Kidney (tissue), 14 donors: ENCODE results near the gene CAMK1D. TPM values are rescaled to one million over a fixed set of nuclear protein-coding genes. Genes with fewer than 3 reads are reported as not detected.
"Not testable (repeated sequence)": the region's sequence is repeated elsewhere in the genome, so short reads cannot be mapped to it uniquely, and the experiment has no call there.

Experiments
- DNase-seq, 5 donors: peaks; one replicate each; pipeline ENCODE4 v3.0.0-alpha.2; 2013 to 2020
- FAIRE-seq: peaks from 2 replicates; lab custom pipeline; 2012; peaks lifted over from hg19 to GRCh38; lab: Jason Lieb, UNC
- H3K27ac ChIP-seq, 2 donors: one replicate each; pipeline ENCODE4 v1.7.0; 2013; ENCODE audit warnings: low read depth in 2 of 2, low read length in 2 of 2, inconsistent platforms in 1 of 2
- H3K27me3 ChIP-seq: one replicate; pipeline ENCODE4 v1.7.1; 2013; ENCODE audit warnings: low read length, inconsistent platforms; ENCODE audit not compliant: control insufficient read depth, insufficient read depth
- H3K36me3 ChIP-seq, 3 donors: one replicate each; pipeline versions ENCODE4 v1.7.0 to v1.7.1; 2013; ENCODE audit warnings: low read length in 3 of 3, control low read depth in 1 of 3, inconsistent platforms in 1 of 3; ENCODE audit not compliant: insufficient read depth in 3 of 3, control insufficient read depth in 2 of 3
- H3K4me1 ChIP-seq, 3 donors: one replicate each; pipeline versions ENCODE4 v1.7.0 to v1.7.1; 2013; ENCODE audit warnings: low read length in 3 of 3, inconsistent platforms in 1 of 3, low read depth in 1 of 3; ENCODE audit not compliant: control insufficient read depth in 2 of 3, insufficient read depth in 2 of 3
- H3K4me3 ChIP-seq, 3 donors: one replicate each; pipeline versions ENCODE4 v1.7.0 to v1.8.1; 2013; ENCODE audit warnings: low read length in 3 of 3, control low read depth in 1 of 3, inconsistent platforms in 1 of 3
- H3K9ac ChIP-seq, 3 donors: one replicate each; pipeline versions ENCODE4 v1.7.0 to v1.7.1; 2013; ENCODE audit warnings: low read length in 3 of 3, control low read depth in 1 of 3, inconsistent platforms in 1 of 3
- H3K9me3 ChIP-seq, 3 donors: one replicate each; pipeline versions ENCODE4 v1.7.0 to v1.7.1; 2013; ENCODE audit warnings: low read length in 3 of 3, control low read depth in 1 of 3, inconsistent platforms in 1 of 3; ENCODE audit not compliant: control insufficient read depth in 2 of 3, insufficient read depth in 1 of 3
- intact Hi-C: fragments of 100-400 bp; cut with DNase I; formaldehyde crosslinking; loops from one replicate; pipeline ENCODE4 v1.11.1; 2022
- polyA plus RNA-seq: library from polyadenylated mRNA; stranded (reverse); fragments of 350-450 nt; fragmentation: Illumina TruSeq; extraction: RNeasy Lipid Tissue Mini Kit (QIAGEN cat#74804); gene quantifications from one replicate; pipeline ENCODE4 v1.2.3, GENCODE V29; 2014; ENCODE audit warnings: low read depth, low replicate concordance; ENCODE audit not compliant: insufficient read depth
- total RNA-seq: library from RNA; stranded (reverse); fragmentation: NEBNext Ultra II Directional; extraction: Animal tissue kit (Norgen Biotek cat#: 25700); gene quantifications from one replicate; pipeline ENCODE4 v1.2.1, GENCODE V29; 2021
- TF ChIP-seq, protein P1 (sequence below): IDR thresholded peaks from 3 replicates; pipeline ENCODE4 v1.5.1; 2012; ENCODE audit warnings: mild to moderate bottlenecking, moderate library complexity, borderline replicate concordance; ENCODE audit not compliant: insufficient read depth; ENCODE audit errors: extremely low read depth
- donor health status: control.
- donor health status: control.
- donor health status: control.
- donor health status: control.
- donor health status: control.
- donor health status: DM: yes; HTN: yes; CAD: no.
- donor health status: Normal renal cell carcinoma (clear cell type).

Gene CAMK1D
- total and polyA plus RNA-seq, 2 donors from 2014 or later: 1.1 to 13.7 TPM

DNA sequence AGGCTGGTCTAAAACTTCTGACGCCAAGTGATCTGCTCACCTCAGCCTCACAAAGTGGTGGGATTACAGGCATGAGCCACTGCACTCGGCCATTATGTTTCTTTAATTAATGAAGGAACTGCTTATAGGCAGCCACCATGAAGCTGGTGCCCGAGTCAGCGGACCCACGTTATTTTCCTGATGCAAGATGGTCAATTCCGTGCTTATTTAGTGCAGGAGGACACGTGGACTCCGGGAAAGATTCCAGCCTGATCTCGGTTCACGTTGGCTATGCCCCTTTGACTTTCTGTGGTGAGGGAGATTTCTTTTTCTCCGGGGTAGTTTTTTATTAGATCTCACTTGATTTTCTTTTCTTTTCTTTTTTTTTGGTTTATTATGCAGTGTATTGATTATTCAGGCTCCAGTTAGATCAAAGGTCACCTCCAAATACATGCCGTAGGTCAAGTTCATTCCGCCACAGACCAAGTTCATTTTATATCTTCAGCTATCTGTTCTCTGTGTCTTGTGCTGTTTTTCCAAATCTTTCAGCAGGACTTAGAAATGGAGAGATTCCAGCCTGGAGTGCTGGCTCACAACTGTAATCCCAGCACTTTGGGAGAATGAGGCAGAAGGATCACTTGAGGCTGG, 8.3 kb downstream of the CAMK1D start:
- DNase-seq: no peak
- Histone ChIP-seq H3K9me3 (no peaks in the 10 kb centered on the region), H3K27me3 (no peaks in the 10 kb centered on the region), H3K4me3 (no peak overlapping the region), H3K4me1 (no peaks in the 10 kb centered on the region), H3K9ac (no peak overlapping the region), H3K27ac (no peak overlapping the region), H3K36me3 (no peaks in the 10 kb centered on the region)
- intact Hi-C loops: no loop called here
- TF ChIP-seq, protein P1, sequence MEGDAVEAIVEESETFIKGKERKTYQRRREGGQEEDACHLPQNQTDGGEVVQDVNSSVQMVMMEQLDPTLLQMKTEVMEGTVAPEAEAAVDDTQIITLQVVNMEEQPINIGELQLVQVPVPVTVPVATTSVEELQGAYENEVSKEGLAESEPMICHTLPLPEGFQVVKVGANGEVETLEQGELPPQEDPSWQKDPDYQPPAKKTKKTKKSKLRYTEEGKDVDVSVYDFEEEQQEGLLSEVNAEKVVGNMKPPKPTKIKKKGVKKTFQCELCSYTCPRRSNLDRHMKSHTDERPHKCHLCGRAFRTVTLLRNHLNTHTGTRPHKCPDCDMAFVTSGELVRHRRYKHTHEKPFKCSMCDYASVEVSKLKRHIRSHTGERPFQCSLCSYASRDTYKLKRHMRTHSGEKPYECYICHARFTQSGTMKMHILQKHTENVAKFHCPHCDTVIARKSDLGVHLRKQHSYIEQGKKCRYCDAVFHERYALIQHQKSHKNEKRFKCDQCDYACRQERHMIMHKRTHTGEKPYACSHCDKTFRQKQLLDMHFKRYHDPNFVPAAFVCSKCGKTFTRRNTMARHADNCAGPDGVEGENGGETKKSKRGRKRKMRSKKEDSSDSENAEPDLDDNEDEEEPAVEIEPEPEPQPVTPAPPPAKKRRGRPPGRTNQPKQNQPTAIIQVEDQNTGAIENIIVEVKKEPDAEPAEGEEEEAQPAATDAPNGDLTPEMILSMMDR: no peak
- FAIRE-seq: no peak

DNA sequence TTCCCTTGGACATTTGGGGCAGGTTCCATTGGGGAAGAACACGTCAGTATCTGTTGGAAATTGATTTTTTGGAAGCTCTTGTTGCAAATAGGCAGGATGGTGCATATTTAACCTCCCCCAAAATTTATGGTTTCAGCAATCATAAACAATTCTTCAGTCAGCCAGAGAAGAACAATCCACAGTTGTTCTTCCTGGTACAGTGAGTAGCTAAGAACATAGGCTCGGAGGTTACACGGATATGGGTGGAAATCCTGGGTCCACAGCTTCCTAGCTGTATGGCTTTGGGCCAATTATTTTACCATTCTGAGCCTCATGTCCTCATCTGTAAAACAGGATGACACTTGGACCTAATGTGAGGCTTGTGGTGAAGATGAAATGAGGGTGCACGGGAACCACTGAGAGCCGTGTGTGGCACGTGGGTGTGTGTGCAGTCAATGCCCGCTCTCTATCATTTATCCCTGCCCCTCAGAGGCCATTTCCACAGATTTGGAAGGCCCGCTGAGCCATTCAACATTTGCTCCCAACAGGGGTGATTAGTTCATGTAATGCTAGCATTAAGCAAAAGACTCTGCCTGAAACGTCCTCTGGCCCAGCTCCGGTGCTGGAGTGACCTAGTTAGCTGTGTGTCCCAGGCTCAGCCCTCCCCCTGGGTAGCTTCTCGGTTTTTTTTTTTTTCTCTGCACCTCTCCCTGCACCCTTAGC, 9.7 kb downstream of the CAMK1D start:
- no peaks in the 10 kb centered on the region for H3K27me3 ChIP-seq
- H3K9me3 ChIP-seq: no peaks in the 10 kb centered on the region
- FAIRE-seq: no peak
- intact Hi-C loops: no loop called here
- H3K27ac ChIP-seq: no peak overlapping the region
- TF ChIP-seq, protein P1: no peak
- DNase-seq: no peak
- no peaks in the 10 kb centered on the region for H3K4me1 ChIP-seq
- H3K4me3 ChIP-seq: no peak overlapping the region
- no peak overlapping the region for H3K9ac ChIP-seq
- no peaks in the 10 kb centered on the region for H3K36me3 ChIP-seq

DNA sequence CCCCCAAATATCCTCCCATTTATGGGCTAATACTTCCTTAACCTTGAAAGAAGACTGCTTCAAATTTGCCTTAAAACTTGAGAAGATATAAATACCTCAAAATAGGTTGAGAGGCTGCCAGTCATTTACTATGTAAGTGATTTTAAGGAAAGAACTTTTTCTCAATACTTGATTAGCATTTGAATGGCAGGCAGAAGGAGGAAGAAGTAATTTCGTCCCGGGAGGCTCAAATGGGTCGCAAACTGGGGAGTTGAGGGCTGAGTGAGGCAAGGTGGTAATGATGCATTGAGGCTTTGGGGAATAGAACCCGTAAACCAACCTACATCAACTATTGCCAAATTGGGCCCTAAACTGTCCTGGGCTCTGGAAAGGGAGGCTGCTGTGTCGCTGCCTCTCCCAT, 11.1 kb downstream of the CAMK1D start:
- Histone ChIP-seq H3K27me3 (no peaks in the 10 kb centered on the region), H3K27ac (no peak overlapping the region), H3K4me1 (no peaks in the 10 kb centered on the region), H3K9ac (no peak overlapping the region), H3K4me3 (no peak overlapping the region), H3K36me3 (no peaks in the 10 kb centered on the region), H3K9me3 (no peaks in the 10 kb centered on the region)
- no peak for FAIRE-seq
- no peak for DNase-seq
- intact Hi-C loops: no loop called here
- TF ChIP-seq, protein P1: no peak

DNA sequence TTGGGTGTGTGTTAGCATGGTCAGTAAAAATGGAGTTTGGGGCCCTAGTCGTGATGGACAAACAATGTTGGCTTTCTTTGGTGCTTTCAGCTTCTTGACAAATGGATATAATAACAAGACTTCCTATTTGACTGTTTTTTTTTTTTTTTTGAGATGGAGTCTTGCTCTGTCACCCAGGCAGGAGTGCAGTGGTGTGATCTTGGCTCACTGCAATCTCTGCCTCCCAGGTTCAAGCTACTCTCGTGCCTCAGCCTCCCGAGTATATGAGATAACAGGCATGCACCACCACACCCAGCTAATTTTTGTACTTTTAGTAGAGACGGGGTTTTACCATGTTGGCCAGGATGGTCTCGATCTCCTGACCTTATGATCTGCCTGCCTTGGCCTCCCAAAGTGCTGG, 11.8 kb downstream of the CAMK1D start:
- FAIRE-seq, H3K9me3 ChIP-seq, H3K9ac ChIP-seq, DNase-seq, H3K36me3 ChIP-seq, intact Hi-C loops, H3K4me1 ChIP-seq, H3K27ac ChIP-seq, H3K27me3 ChIP-seq, H3K4me3 ChIP-seq: not testable (repeated sequence)
